GM12801 (cell line): ENCODE results near the gene PRKAA1.

Experiments
- CTCF ChIP-seq: IDR thresholded peaks from one replicate; pipeline ENCODE4 v1.5.1; 2011; ENCODE audit warnings: control low read depth; ENCODE audit not compliant: insufficient read length; ENCODE audit errors: extremely low read depth

Gene PRKAA1

GRCh38 chr5:40717281-40717680 is 80.9 kb downstream of the PRKAA1 start:
- no peak for TF ChIP-seq CTCF

GRCh38 chr5:40716590-40716989 is 81.6 kb downstream of the PRKAA1 start:
- TF ChIP-seq CTCF = no peak

- no peak for TF ChIP-seq CTCF
These were observed 82.2 kb downstream of the PRKAA1 start for GRCh38 chr5:40716000-40716399.

- TF ChIP-seq CTCF = no peak
These were observed 84.2 kb downstream of the PRKAA1 start for GRCh38 chr5:40714001-40714400.
